HCT116 (cell line): ENCODE measurements around the gene GNB5. TPM values are rescaled to one million over a fixed set of nuclear protein-coding genes. Genes with fewer than 3 reads are reported as not detected.
A peak's percentile ranks its signal among the peaks of the same experiment; 100 is the strongest.

Experiments used
- ATAC-seq: fragments of 200-7000 bp; cut with Tn5 transposase; 2 replicates; pipeline ENCODE4 v1.9.1; 2020; ENCODE audit warnings: mild to moderate bottlenecking, moderate library complexity
- BruUV-seq: library from RNA; stranded (reverse); fragments of 400-500 nt; replicated peaks from 2 replicates; lab custom pipeline; 2021; lab: Mats Ljungman, UMichigan
- CTCF ChIA-PET: fragments of 300-600 bp; sonication (Branson Sonifier 250); formaldehyde crosslinking; loops from one replicate; lab custom pipeline; 2021; ENCODE audit warnings: antibody characterized with exemption; lab: Charles Lee
- POLR2A ChIA-PET: fragments of 300-600, 350-600 bp; sonication (Branson Sonifier 250); formaldehyde crosslinking; loops from one replicate; lab custom pipeline; 2021; ENCODE audit warnings: antibody characterized with exemption; lab: Charles Lee
- RAD21 ChIA-PET, 2 experiments: fragments of 300-600 bp; sonication (Branson Sonifier 250); formaldehyde crosslinking; loops; one replicate each; lab custom pipeline; 2023; ENCODE audit warnings: low total read pairs in 2 of 2; ENCODE audit not compliant: uncharacterized antibody in 2 of 2, unreplicated experiment in 2 of 2, low non-redundant PET in 1 of 2; lab: Charles Lee
- DNase-seq: peaks from one replicate; pipeline ENCODE4 v3.0.0-alpha.2; 2010; ENCODE audit warnings: low read depth, low spot score
- H2AFZ ChIP-seq: fragments of 200-600 bp; shearing (Covaris generic), sonication (generic); 2 replicates; pipeline ENCODE4 v1.6.1; 2017; ENCODE audit warnings: low read depth, mixed run types, mixed read lengths, antibody characterized with exemption, low read length; ENCODE audit not compliant: poor library complexity, severe bottlenecking
- H3K27ac ChIP-seq: 2 replicates; pipeline ENCODE4 v1.5.1; 2012; ENCODE audit warnings: low read depth, low read length
- H3K27me3 ChIP-seq: fragments of 200-600 bp; sonication (generic); 2 replicates; pipeline ENCODE4 v1.6.1; 2016; ENCODE audit warnings: mixed run types, low read length, mixed read lengths; ENCODE audit not compliant: insufficient read depth
- H3K36me3 ChIP-seq, 2 experiments: fragments of 200-500 bp in 1 of 2; fragments of 200-600 bp in 1 of 2; sonication (Bioruptor generic) in 1 of 2; sonication (generic) in 1 of 2; 2 replicates each; pipeline versions ENCODE4 v1.5.1 to v1.6.1; 2014 to 2016; ENCODE audit warnings: low read length in 2 of 2, inconsistent platforms in 1 of 2, mixed read lengths in 1 of 2, mixed run types in 1 of 2; ENCODE audit not compliant: insufficient read depth in 2 of 2, control insufficient read depth in 1 of 2
- H3K4me1 ChIP-seq, 2 experiments: fragments of 200-600 bp in 1 of 2; sonication (generic) in 1 of 2; 2 replicates each; pipeline versions ENCODE4 v1.5.1 to v1.6.1; 2012 to 2017; ENCODE audit warnings: low read length in 2 of 2, inconsistent platforms in 1 of 2, mild to moderate bottlenecking in 1 of 2, mixed read lengths in 1 of 2, mixed run types in 1 of 2, moderate library complexity in 1 of 2; ENCODE audit not compliant: insufficient read depth in 2 of 2, control insufficient read depth in 1 of 2
- H3K4me2 ChIP-seq: fragments of 200-600 bp; sonication (generic); 2 replicates; pipeline ENCODE4 v1.6.1; 2017; ENCODE audit warnings: mixed run types, low read length, mixed read lengths
- H3K4me3 ChIP-seq, 2 experiments: fragments of 200-600 bp in 1 of 2; sonication (generic) in 1 of 2; replicated peaks in 1 of 2; 2 replicates each; pipeline ENCODE4 v1.5.1; 2011 to 2016; ENCODE audit warnings: low read length in 2 of 2, control low read depth in 1 of 2, low read depth in 1 of 2, mild to moderate bottlenecking in 1 of 2, mixed read lengths in 1 of 2, mixed run types in 1 of 2
- H3K79me2 ChIP-seq: fragments of 200-600 bp; sonication (generic); 2 replicates; pipeline ENCODE4 v1.6.1; 2017; ENCODE audit warnings: mild to moderate bottlenecking, mixed run types, low read length, moderate library complexity, mixed read lengths; ENCODE audit not compliant: insufficient read depth
- H3K9ac ChIP-seq: fragments of 200-600 bp; sonication (generic); 2 replicates; pipeline ENCODE4 v1.6.1; 2016; ENCODE audit warnings: low read length, mixed read lengths
- H3K9me2 ChIP-seq: fragments of 200-600 bp; sonication (generic), shearing (Covaris generic); 2 replicates; pipeline ENCODE4 v1.6.1; 2017; ENCODE audit warnings: mixed run types, mild to moderate bottlenecking, moderate library complexity; ENCODE audit not compliant: insufficient read depth
- H3K9me3 ChIP-seq, 2 experiments: fragments of 200-500 bp in 1 of 2; fragments of 200-600 bp in 1 of 2; sonication (Bioruptor generic) in 1 of 2; sonication (generic) in 1 of 2; 2 replicates each; pipeline ENCODE4 v1.6.1; 2014 to 2017; ENCODE audit warnings: low read length in 2 of 2, mixed read lengths in 2 of 2, inconsistent platforms in 1 of 2, low read depth in 1 of 2, mild to moderate bottlenecking in 1 of 2, mixed run types in 1 of 2, moderate library complexity in 1 of 2; ENCODE audit not compliant: control insufficient read depth in 1 of 2, insufficient read depth in 1 of 2
- H4K20me1 ChIP-seq: fragments of 200-600 bp; sonication (generic), shearing (Covaris generic); 2 replicates; pipeline ENCODE4 v1.6.1; 2017; ENCODE audit warnings: mixed run types, mild to moderate bottlenecking, moderate library complexity; ENCODE audit not compliant: insufficient read depth
- ZNF274 ChIP-seq: fragments of 200-500 bp; sonication (Bioruptor generic); IDR thresholded peaks from 2 replicates; pipeline ENCODE4 v1.6.1; 2014; ENCODE audit warnings: mild to moderate bottlenecking, low read depth, low read length, inconsistent platforms
- intact Hi-C: fragments of 100-400 bp; cut with micrococcal nuclease; formaldehyde crosslinking; loops from 2 replicates; pipeline ENCODE4 v1.10.0; 2022
- total RNA-seq: library from RNA; stranded (reverse); gene quantifications from one replicate; pipeline ENCODE4 v1.2.1, GENCODE V29; 2021; ENCODE audit not compliant: unreplicated experiment
- TF ChIP-seq, protein P1 (sequence below), 3 experiments: fragments of 200-600 bp in 1 of 3; sonication (generic) in 1 of 3; IDR thresholded peaks in 2 of 3; conservative IDR thresholded peaks in 1 of 3; 2 replicates each; pipeline ENCODE4 v1.5.1; 2012 to 2017; ENCODE audit warnings: low read depth in 2 of 3, low read length in 2 of 3, antibody characterized with exemption in 1 of 3, borderline replicate concordance in 1 of 3, control low read depth in 1 of 3, mild to moderate bottlenecking in 1 of 3, mixed read lengths in 1 of 3, mixed run types in 1 of 3, moderate library complexity in 1 of 3; ENCODE audit not compliant: insufficient read depth in 1 of 3

The GNB5 gene
- total RNA-seq, 1 experiment from 2014 or later: 27.6 TPM

GRCh38 chr15:52154896-52155865 lies 36.0 kb downstream of the GNB5 start:
- H3K9me3 ChIP-seq: no peaks in the 10 kb centered on the region
- intact Hi-C loops: no loop called here
- CTCF ChIA-PET: interaction anchor here (0.7 kb wide), 1 partner anchor 16 kb away, joined by 3 read pairs; no protein-coding TSS in a partner anchor
- no peak overlapping the region for H3K4me3 ChIP-seq
- no peak for TF ChIP-seq ZNF274
- TF ChIP-seq, protein P1, sequence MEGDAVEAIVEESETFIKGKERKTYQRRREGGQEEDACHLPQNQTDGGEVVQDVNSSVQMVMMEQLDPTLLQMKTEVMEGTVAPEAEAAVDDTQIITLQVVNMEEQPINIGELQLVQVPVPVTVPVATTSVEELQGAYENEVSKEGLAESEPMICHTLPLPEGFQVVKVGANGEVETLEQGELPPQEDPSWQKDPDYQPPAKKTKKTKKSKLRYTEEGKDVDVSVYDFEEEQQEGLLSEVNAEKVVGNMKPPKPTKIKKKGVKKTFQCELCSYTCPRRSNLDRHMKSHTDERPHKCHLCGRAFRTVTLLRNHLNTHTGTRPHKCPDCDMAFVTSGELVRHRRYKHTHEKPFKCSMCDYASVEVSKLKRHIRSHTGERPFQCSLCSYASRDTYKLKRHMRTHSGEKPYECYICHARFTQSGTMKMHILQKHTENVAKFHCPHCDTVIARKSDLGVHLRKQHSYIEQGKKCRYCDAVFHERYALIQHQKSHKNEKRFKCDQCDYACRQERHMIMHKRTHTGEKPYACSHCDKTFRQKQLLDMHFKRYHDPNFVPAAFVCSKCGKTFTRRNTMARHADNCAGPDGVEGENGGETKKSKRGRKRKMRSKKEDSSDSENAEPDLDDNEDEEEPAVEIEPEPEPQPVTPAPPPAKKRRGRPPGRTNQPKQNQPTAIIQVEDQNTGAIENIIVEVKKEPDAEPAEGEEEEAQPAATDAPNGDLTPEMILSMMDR (IDR thresholded peaks at IDR 0.05 in 2 of 3, conservative IDR thresholded peaks at IDR 0.05 in 1 of 3; ENCODE audit: borderline replicate concordance in 1 of 3, insufficient read depth in 1 of 3, low read depth in 2 of 3, low read length in 2 of 3): 0 out of 6 replicates have a peak, but pooled peaks of 1 of the 3 experiments have one; percentile 1
- TF ChIP-seq, all 23 proteins: peak for 1
- no peak overlapping the region for H3K9ac ChIP-seq
- no peaks in the 10 kb centered on the region for H3K4me1 ChIP-seq
- ATAC-seq (no peak), DNase-seq (no peak)
- no peaks in the 10 kb centered on the region for H4K20me1 ChIP-seq
- POLR2A ChIA-PET: no interaction called here
- no peaks in the 10 kb centered on the region for H3K9me2 ChIP-seq
- no TSS peak for BruUV-seq
- no peak overlapping the region for H3K27ac ChIP-seq
- no peak overlapping the region for H2AFZ ChIP-seq
- no peaks in the 10 kb centered on the region for H3K79me2 ChIP-seq
- RAD21 ChIA-PET: no interaction called here
- no peaks in the 10 kb centered on the region for H3K27me3 ChIP-seq
- no peak overlapping the region for H3K4me2 ChIP-seq
- H3K36me3 ChIP-seq: no peaks in the 10 kb centered on the region
